NCI-H1930 (cell line): Measurements from ENCODE around the gene POTEI.
"Not testable (repeated sequence)": the region's sequence is repeated elsewhere in the genome, so short reads cannot be mapped to it uniquely, and the experiment has no call there.

Source experiments
- DNase-seq, 2 experiments: peaks; one replicate each; lab custom pipeline; 2025; lab: John Stamatoyannopoulos, UW

The POTEI gene

DNA sequence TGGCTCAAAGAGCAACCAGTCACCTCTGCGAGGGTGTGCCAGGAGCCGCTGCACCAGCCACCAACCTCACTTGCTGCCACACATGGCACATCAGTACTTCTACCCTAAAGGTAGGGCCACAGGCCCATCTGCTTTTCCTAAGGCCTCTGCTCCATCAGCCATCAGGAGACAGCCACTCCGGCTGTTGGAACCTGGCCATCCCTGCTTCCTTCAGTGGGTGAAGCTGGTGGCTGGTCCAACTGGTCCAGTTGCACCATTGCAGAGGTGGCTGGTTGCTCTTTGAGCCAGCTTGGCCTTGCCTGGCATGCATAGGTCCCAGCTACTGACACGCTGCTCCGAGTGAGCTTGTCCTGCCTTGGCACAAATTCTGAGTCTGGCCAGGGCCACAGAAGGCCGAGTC is 53.7 kb downstream of the POTEI start:
- not testable (repeated sequence) for DNase-seq

DNA sequence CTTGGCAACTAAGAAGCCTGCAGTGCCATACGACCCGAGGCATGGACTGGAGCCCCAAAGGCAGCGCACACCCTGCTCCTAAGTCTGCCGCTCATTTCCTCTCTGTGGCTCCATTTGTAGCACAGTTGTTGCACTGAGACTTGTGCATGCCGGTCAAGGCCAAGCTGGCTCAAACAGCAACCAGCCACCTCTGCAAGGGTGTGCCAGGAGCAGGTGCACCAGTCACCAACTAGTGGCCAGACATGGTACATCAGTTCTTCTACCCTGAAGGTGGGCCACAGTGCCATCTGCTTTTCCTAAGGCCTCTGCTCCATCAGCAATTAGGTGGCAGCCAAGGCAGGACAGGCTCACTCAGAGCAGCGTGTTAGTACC is 54.4 kb downstream of the POTEI start:
- not testable (repeated sequence) for DNase-seq

GRCh38 chr2:130453955-130454711 is 55.0 kb downstream of the POTEI start:
- DNase-seq = not testable (repeated sequence)

DNA sequence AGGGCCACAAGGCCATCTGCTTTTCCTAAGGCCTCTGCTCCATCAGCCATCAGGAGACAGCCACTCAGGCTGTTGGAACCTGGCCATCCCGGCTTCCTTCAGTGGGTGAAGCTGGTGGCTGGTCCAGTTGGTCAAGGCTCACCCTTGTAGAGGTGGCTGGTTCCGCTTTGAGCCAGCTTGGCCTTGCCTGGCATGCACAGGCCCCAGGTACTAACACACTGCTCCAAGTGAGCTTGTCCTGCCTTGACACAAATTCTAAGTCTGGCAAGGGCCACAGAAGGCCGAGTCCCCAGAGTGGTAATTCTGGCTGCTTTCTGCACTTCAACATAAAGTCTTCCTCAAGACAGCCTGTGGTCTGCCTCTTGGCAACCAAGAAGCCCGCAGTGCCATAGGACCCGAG is 56.2 kb downstream of the POTEI start:
- not testable (repeated sequence) for DNase-seq

- DNase-seq = not testable (repeated sequence)
These were observed 57.3 kb downstream of the POTEI start for GRCh38 chr2:130451823-130452222.

DNA sequence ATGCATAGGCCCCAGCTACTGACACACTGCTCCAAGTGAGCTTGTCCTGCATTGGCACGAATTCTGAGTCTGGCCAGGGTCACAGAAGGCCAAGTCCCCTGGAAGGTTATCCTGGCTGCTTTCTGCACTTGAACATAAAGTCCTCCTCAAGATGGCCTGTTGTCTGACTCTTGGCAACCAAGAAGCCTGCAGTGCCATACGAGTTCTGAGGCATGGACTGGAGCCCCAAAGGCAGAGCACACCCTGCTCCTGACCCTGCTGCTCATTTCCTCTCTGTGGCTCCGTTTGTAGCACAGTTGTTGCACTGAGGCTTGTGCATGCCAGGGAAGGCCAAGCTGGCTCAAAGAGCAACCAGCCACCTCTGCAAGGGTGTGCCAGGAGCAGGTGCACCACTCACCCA is 57.9 kb downstream of the POTEI start:
- DNase-seq = not testable (repeated sequence)

GRCh38 chr2:130450366-130450765 is 58.8 kb downstream of the POTEI start:
- DNase-seq = not testable (repeated sequence)

DNA sequence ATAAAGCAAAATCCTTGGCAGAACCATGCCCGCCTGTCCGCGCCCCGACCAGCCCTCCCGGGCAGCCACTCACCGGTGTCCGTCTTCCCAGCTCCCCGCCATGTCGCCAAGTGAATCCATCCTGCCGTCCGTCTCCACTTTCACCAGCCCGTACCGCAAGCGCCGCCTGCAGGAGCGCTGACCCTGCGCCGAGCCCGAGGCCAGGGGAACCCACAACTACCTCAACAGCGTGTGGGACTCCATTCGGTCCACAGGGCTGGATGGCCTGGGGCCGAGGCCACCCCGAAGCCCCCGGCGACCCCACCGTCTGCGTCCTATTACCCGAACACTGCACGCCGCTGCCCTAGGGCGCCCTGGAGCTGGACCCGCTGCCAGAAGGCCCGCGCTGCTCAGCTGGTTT is 81.5 kb downstream of the POTEI start:
- DNase-seq = peak; percentile 19 to 46

GRCh38 chr2:130418845-130419244 is 90.3 kb downstream of the POTEI start:
- DNase-seq = not testable (repeated sequence)

- DNase-seq = not testable (repeated sequence)
These were observed 92.4 kb downstream of the POTEI start for GRCh38 chr2:130416693-130417092.
